Spinal cord (tissue), 10 donors: ENCODE measurements around the gene SLCO3A1. TPM values are rescaled to one million over a fixed set of nuclear protein-coding genes. Genes with fewer than 3 reads are reported as not detected.

ENCODE experiments used
- DNase-seq, 6 donors: peaks; one replicate each; pipeline versions ENCODE4 v3.0.0 to v3.0.0-alpha.2; 2013 to 2015; ENCODE audit warnings: low spot score in 6 of 6, low read depth in 4 of 6
- H3K27ac ChIP-seq: one replicate; pipeline ENCODE4 v1.5.1; 2013; ENCODE audit warnings: low read depth, low read length, control low read depth
- H3K27me3 ChIP-seq: one replicate; pipeline ENCODE4 v1.6.1; 2013; ENCODE audit warnings: low read length; ENCODE audit not compliant: control insufficient read depth, insufficient read depth
- H3K36me3 ChIP-seq: one replicate; pipeline ENCODE4 v1.6.1; 2013; ENCODE audit warnings: low read length; ENCODE audit not compliant: control insufficient read depth, insufficient read depth
- H3K4me1 ChIP-seq: one replicate; pipeline ENCODE4 v1.6.1; 2013; ENCODE audit warnings: low read length; ENCODE audit not compliant: control insufficient read depth, insufficient read depth
- H3K4me3 ChIP-seq: one replicate; pipeline ENCODE4 v1.5.1; 2013; ENCODE audit warnings: low read depth, low read length, control low read depth
- H3K9me3 ChIP-seq: one replicate; pipeline ENCODE4 v1.6.1; 2013; ENCODE audit warnings: low read length; ENCODE audit not compliant: control insufficient read depth, insufficient read depth
- WGBS: methylation state at CpG from one replicate; pipeline ENCODE4 v1.1.5; 2013; ENCODE audit warnings: missing lambda C conversion rate; ENCODE audit not compliant: insufficient coverage; 5-methylcytosine and 5-hydroxymethylcytosine counted together
- polyA plus RNA-seq, 2 donors: library from polyadenylated mRNA; unstranded; fragments of 120-200 nt; gene quantifications; one replicate each; pipeline ENCODE4 v1.2.1, GENCODE V29; 2013; ENCODE audit not compliant: insufficient read length in 2 of 2
- total RNA-seq, 2 donors: library from RNA; depleted of rRNA in 1 of 2; stranded (reverse); fragments of 120-200 nt in 1 of 2; fragments of >200 nt in 1 of 2; gene quantifications; one replicate each; pipeline versions ENCODE4 v1.2.3 to v1.2.4, GENCODE V29; 2013 to 2014
- donor health status: healthy.

SLCO3A1 gene
- total and polyA plus RNA-seq, 4 donors, result 4.6 to 22.2 (median 13.0) TPM

DNA sequence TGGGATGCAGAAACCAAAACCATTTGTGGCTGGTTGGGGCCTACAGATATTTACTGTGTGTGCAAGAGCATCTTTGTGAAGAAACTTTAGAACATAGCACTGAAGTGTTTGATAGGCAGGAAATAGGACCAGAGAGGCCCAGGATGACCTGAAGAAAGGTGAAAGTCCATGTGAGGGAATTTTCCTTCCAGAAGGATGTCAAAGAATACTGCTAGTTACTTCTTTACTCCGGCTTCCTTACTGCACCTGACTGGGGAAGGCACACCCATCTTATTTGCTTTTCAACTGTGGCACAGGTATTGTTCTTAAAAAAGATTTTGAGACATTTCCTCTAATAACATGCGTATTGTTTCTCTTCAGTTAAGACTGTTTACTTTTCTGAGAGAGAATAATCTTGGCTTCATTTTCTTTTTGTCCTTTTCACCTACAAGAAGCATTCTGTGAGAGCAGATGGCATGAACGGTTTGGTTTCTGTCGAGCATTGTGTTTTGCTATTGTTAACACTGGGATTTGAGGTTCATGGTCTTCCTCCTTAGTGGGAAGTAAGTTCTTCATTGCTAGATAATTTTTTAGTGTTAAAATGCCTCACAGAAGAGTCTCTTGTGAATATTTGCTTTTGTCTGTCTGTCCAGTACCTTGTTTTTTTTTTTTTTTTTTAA lies 71.5 kb downstream of the SLCO3A1 start:
- H3K27me3 ChIP-seq, result peaks cover 15% of the 10 kb centered on the region
- H3K27ac ChIP-seq, result no peak overlapping the region
- no CpG with 5 or more reads among the region's 4 CpGs for WGBS
- no peak for DNase-seq
- no peak overlapping the region for H3K4me3 ChIP-seq
- H3K4me1 ChIP-seq, result peaks cover 16% of the 10 kb centered on the region
- no peaks in the 10 kb centered on the region for H3K36me3 ChIP-seq
- H3K9me3 ChIP-seq, result no peaks in the 10 kb centered on the region

DNA sequence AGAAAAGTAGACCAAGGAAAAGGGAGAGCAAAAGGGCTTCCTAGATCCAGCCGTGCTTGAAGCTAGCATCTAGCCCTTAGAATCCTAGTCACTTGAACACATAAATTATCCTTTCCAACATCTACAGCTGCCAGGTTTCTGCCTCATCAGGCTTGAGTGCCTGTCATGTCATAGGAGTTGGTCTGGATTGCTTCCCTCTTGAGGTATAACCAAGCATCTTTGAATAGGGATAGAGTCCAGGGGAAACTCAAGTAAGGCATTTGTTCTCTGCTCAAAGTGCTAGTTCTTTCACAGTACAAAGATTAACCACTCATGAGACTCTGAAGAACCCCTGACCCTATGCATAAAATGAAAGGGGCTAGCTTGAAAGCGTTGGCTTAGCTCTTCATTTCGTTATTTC lies 72.3 kb downstream of the SLCO3A1 start:
- H3K4me1 ChIP-seq, result peaks cover 12% of the 10 kb centered on the region
- H3K4me3 ChIP-seq, result no peak overlapping the region
- WGBS, result no CpG with 5 or more reads among the region's 3 CpGs
- DNase-seq, result no peak
- no peaks in the 10 kb centered on the region for H3K36me3 ChIP-seq
- H3K27me3 ChIP-seq, result peaks cover 15% of the 10 kb centered on the region
- no peak overlapping the region for H3K27ac ChIP-seq
- H3K9me3 ChIP-seq, result no peaks in the 10 kb centered on the region

DNA sequence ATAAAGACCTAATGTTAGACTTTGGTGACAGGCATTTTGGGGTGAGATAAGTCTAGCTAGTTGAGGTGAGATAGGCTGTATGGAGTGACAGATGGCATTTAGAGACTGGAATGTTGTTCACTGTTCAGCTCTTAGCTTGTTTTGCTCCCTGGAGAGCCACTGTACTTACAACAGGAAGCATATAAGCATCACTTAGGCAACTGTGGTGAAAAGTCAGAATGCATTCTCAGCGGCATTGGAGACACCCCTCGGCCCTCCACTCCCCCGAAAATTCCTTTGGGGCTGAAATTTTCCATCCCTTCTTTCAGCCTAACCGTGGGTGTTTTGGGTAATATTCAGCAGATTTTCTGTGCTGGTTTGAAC lies 73.4 kb downstream of the SLCO3A1 start:
- peak in 1 of 6 donors; percentile 73 for DNase-seq
- no CpG with 5 or more reads among the region's 4 CpGs for WGBS
- Histone ChIP-seq H3K27ac (no peak overlapping the region), H3K27me3 (peaks cover 13% of the 10 kb centered on the region), H3K36me3 (no peaks in the 10 kb centered on the region), H3K4me3 (no peak overlapping the region), H3K4me1 (peaks cover 8% of the 10 kb centered on the region), H3K9me3 (no peaks in the 10 kb centered on the region)

DNA sequence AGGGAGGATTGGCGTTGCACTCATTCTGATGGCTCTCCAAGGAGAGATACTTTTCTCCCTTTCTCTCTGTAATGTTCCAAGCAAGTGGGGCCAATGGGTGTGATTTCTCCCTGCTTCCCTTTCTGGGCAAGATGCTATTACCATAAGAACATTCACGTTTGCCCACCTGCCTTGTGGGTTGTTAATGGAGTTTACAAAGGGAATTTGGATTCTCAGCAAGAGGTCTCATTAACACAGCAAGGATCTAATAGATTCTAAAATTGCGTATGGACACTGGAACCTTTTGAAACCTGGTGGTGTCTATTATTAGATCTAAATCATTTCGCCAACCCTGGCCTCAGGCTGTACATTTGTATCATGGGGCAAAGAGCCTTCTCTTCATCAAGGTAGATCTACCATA lies 74.1 kb downstream of the SLCO3A1 start:
- no CpG with 5 or more reads among the region's 4 CpGs for WGBS
- peak in 1 of 6 donors; percentile 70 for DNase-seq
- no peak overlapping the region for H3K4me3 ChIP-seq
- peaks cover 6% of the 10 kb centered on the region for H3K4me1 ChIP-seq
- no peaks in the 10 kb centered on the region for H3K36me3 ChIP-seq
- H3K27ac ChIP-seq, result no peak overlapping the region
- peaks cover 9% of the 10 kb centered on the region for H3K27me3 ChIP-seq
- no peaks in the 10 kb centered on the region for H3K9me3 ChIP-seq

DNA sequence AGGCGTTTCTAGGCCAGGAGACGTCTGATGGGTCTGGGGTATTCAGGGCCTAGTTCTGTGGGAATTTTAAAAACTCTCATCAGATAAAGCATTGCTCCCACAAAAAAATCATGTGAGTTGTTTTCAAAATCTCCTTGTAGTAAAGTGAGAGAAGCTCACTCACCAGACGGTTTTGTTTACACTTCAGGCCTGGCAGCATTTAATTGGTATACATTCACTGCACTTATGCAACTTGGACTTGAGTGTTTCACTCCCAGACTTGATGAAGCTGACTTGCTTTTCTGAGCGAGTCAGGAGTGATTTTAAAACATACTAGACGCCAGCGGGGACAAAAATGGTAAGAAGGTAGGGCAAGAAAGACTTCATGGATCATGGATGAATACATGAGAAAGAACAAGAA lies 75.2 kb downstream of the SLCO3A1 start:
- Histone ChIP-seq H3K4me3 (no peak overlapping the region), H3K27ac (no peak overlapping the region), H3K36me3 (no peaks in the 10 kb centered on the region), H3K27me3 (peaks cover 3% of the 10 kb centered on the region), H3K9me3 (no peaks in the 10 kb centered on the region), H3K4me1 (peaks cover 2% of the 10 kb centered on the region)
- peak in 1 of 6 donors; percentile 49 for DNase-seq
- WGBS, result 100% methylated on average over 2 of the region's 6 CpGs

- no peak overlapping the region for H3K4me3 ChIP-seq
- peaks cover 2% of the 10 kb centered on the region for H3K4me1 ChIP-seq
- H3K27me3 ChIP-seq, result no peaks in the 10 kb centered on the region
- no peaks in the 10 kb centered on the region for H3K9me3 ChIP-seq
- H3K36me3 ChIP-seq, result no peaks in the 10 kb centered on the region
- WGBS, result no CpG with 5 or more reads among the region's 2 CpGs
- H3K27ac ChIP-seq, result no peak overlapping the region
- DNase-seq, result no peak
These were observed 76.0 kb downstream of the SLCO3A1 start for GRCh38 chr15:91929509-91929908.

DNA sequence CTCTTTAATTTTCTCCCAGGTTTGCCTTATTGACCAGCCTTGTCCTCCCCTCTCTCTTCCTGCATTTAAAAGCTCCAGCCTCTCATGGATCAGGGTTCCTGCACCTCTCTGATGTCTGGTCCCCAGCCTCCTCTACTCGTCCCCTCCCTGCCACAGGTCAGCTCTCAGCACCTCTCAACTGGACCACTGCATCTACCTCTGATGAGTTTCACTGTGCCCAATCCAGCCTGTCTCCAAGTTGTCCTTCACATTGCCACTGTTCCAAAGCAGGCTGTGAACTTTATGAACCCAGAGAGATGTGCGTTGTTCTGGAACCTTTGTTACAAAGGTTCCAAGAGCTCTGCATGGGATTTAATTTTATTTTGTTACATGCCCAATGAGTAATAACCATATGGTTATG lies 76.6 kb downstream of the SLCO3A1 start:
- Histone ChIP-seq H3K27ac (no peak overlapping the region), H3K4me3 (no peak overlapping the region), H3K4me1 (peaks cover 2% of the 10 kb centered on the region), H3K36me3 (no peaks in the 10 kb centered on the region), H3K27me3 (no peaks in the 10 kb centered on the region), H3K9me3 (no peaks in the 10 kb centered on the region)
- 92% methylated on average over 1 of the region's 2 CpGs for WGBS
- DNase-seq, result no peak

- Histone ChIP-seq H3K27ac (no peak overlapping the region), H3K4me1 (peaks cover 4% of the 10 kb centered on the region), H3K4me3 (no peak overlapping the region), H3K36me3 (no peaks in the 10 kb centered on the region), H3K9me3 (no peaks in the 10 kb centered on the region), H3K27me3 (no peaks in the 10 kb centered on the region)
- 89% methylated on average over 4 of the region's 7 CpGs for WGBS
- peak in 1 of 6 donors; percentile 29 for DNase-seq
These were observed 82.8 kb downstream of the SLCO3A1 start for GRCh38 chr15:91936182-91936775.

GRCh38 chr15:91936927-91937326 lies 83.4 kb downstream of the SLCO3A1 start:
- WGBS, result 70% methylated on average over 2 of the region's 4 CpGs
- no peak overlapping the region for H3K27ac ChIP-seq
- peaks cover 4% of the 10 kb centered on the region for H3K4me1 ChIP-seq
- H3K36me3 ChIP-seq, result no peaks in the 10 kb centered on the region
- no peak overlapping the region for H3K4me3 ChIP-seq
- DNase-seq, result peak in 1 of 6 donors; percentile 30
- H3K9me3 ChIP-seq, result no peaks in the 10 kb centered on the region
- no peaks in the 10 kb centered on the region for H3K27me3 ChIP-seq

- no peaks in the 10 kb centered on the region for H3K27me3 ChIP-seq
- no peak overlapping the region for H3K27ac ChIP-seq
- H3K36me3 ChIP-seq, result no peaks in the 10 kb centered on the region
- H3K9me3 ChIP-seq, result no peaks in the 10 kb centered on the region
- no peak for DNase-seq
- WGBS, result no CpG with 5 or more reads among the region's 3 CpGs
- peaks cover 9% of the 10 kb centered on the region for H3K4me1 ChIP-seq
- no peak overlapping the region for H3K4me3 ChIP-seq
These were observed 84.6 kb downstream of the SLCO3A1 start for GRCh38 chr15:91938136-91938535.
